HepG2 (cell line): ENCODE measurements around the gene GDPD5. TPM values are rescaled to one million over a fixed set of nuclear protein-coding genes. Genes with fewer than 3 reads are reported as not detected.
A peak's percentile ranks its signal among the peaks of the same experiment; 100 is the strongest.

Experiments
- ATAC-seq: fragments of 200-7000 bp; cut with Tn5 transposase; 3 replicates; pipeline ENCODE4 v1.9.1; 2020; ENCODE audit warnings: mild to moderate bottlenecking, moderate library complexity
- BruUV-seq: library from RNA; stranded (reverse); fragments of 400-500 nt; replicated peaks from 2 replicates; lab custom pipeline; 2021; lab: Mats Ljungman, UMichigan
- CTCF ChIA-PET: fragments of 300-600 bp; formaldehyde crosslinking; extraction: SDS; loops from one replicate; lab custom pipeline; 2021; ENCODE audit warnings: low total read pairs, inconsistent platforms, low intra/inter-chr PET ratio; lab: Yijun Ruan, JAX
- POLR2A ChIA-PET: fragments of 350-600 bp; sonication (Branson Sonifier 250); formaldehyde crosslinking; loops from one replicate; lab custom pipeline; 2020; ENCODE audit warnings: antibody characterized with exemption, inconsistent platforms; lab: Yijun Ruan, JAX
- DNase-seq: peaks from one replicate; pipeline ENCODE4 v3.0.0-alpha.2; 2015; ENCODE audit warnings: low spot score
- FAIRE-seq: peaks from 3 replicates; lab custom pipeline; 2011; peaks lifted over from hg19 to GRCh38; lab: Jason Lieb, UNC
- H2AFZ ChIP-seq: one replicate; pipeline ENCODE4 v1.6.1; 2011; ENCODE audit warnings: low read length, inconsistent platforms
- H3K27ac ChIP-seq: fragments of 300-600 bp; 3 replicates; pipeline ENCODE4 v1.8.0; 2011; ENCODE audit warnings: mixed run types, mild to moderate bottlenecking, mixed read lengths, low read length, inconsistent platforms; ENCODE audit not compliant: insufficient read depth; ENCODE audit errors: extremely low read length
- H3K27me3 ChIP-seq, 2 experiments: fragments of 200-600 bp in 1 of 2; 2 replicates in 1 of 2; 3 replicates in 1 of 2; pipeline versions ENCODE4 v1.6.0 to v1.8.0; 2011; ENCODE audit warnings: low read length in 2 of 2, mild to moderate bottlenecking in 2 of 2, moderate library complexity in 2 of 2, inconsistent platforms in 1 of 2; ENCODE audit not compliant: insufficient read depth in 2 of 2, control insufficient read depth in 1 of 2
- H3K36me3 ChIP-seq, 2 experiments: fragments of 200-600 bp in 1 of 2; replicated peaks in 1 of 2; 2 replicates in 1 of 2; 3 replicates in 1 of 2; pipeline versions ENCODE4 v1.5.1 to v1.8.0; 2011; ENCODE audit warnings: low read length in 2 of 2, inconsistent platforms in 1 of 2; ENCODE audit not compliant: insufficient read depth in 2 of 2, control insufficient read depth in 1 of 2
- H3K4me1 ChIP-seq: 2 replicates; pipeline ENCODE4 v1.5.1; 2012; ENCODE audit warnings: low read length, inconsistent platforms; ENCODE audit not compliant: insufficient read depth
- H3K4me2 ChIP-seq: 2 replicates; pipeline ENCODE4 v1.6.0; 2011; ENCODE audit warnings: low read depth, low read length, inconsistent platforms
- H3K4me3 ChIP-seq, 3 experiments: fragments of 200-600 bp in 1 of 3; sonication (generic), shearing (Covaris generic) in 1 of 3; replicated peaks in 1 of 3; 2 replicates each; pipeline ENCODE4 v1.5.1; 2011 to 2016; ENCODE audit warnings: low read length in 3 of 3, inconsistent platforms in 2 of 3, low read depth in 2 of 3, mild to moderate bottlenecking in 2 of 3, control low read depth in 1 of 3, mixed read lengths in 1 of 3; ENCODE audit not compliant: insufficient read depth in 1 of 3
- H3K79me2 ChIP-seq: one replicate; pipeline ENCODE4 v1.6.1; 2011; ENCODE audit warnings: low read length, inconsistent platforms; ENCODE audit not compliant: insufficient read depth
- H3K9ac ChIP-seq: 2 replicates; pipeline ENCODE4 v1.6.0; 2011; ENCODE audit warnings: mild to moderate bottlenecking, low read depth, low read length, inconsistent platforms; ENCODE audit not compliant: insufficient read depth
- H3K9me3 ChIP-seq: 2 replicates; pipeline ENCODE4 v1.5.1; 2012; ENCODE audit warnings: mild to moderate bottlenecking, low read length
- H4K20me1 ChIP-seq: 2 replicates; pipeline ENCODE4 v1.6.0; 2011; ENCODE audit warnings: inconsistent platforms, mild to moderate bottlenecking, low read length, moderate library complexity; ENCODE audit not compliant: insufficient read depth
- AGO1 ChIP-seq: fragments of 200-400 bp; formaldehyde crosslinking; IDR thresholded peaks from 2 replicates; pipeline ENCODE4 v1.6.1; 2017; ENCODE audit warnings: mild to moderate bottlenecking, low read depth, low read length, moderate library complexity; ENCODE audit not compliant: poor library complexity, severe bottlenecking
- AGO2 ChIP-seq: fragments of 200-400 bp; formaldehyde crosslinking; optimal IDR thresholded peaks from 2 replicates; pipeline ENCODE3; 2017; ENCODE audit warnings: mild to moderate bottlenecking, low read depth, low read length, moderate library complexity
- DNMT3B ChIP-seq: conservative IDR thresholded peaks from 2 replicates; pipeline ENCODE4 v1.6.1; 2016; ENCODE audit warnings: missing biosample characterization, control low read depth
- FOXO1 ChIP-seq: sonication (generic); formaldehyde crosslinking; IDR thresholded peaks from 2 replicates; pipeline ENCODE4 v1.4.0; 2020; ENCODE audit warnings: missing genetic modification reagents
- HHEX ChIP-seq: IDR thresholded peaks from 2 replicates; pipeline ENCODE4 v1.6.1; 2016; ENCODE audit warnings: control low read depth
- HOXA9 ChIP-seq: sonication (generic); formaldehyde crosslinking; IDR thresholded peaks from 2 replicates; pipeline ENCODE4 v1.8.1; 2022; ENCODE audit warnings: missing genetic modification reagents, mild to moderate bottlenecking, moderate library complexity, borderline replicate concordance
- NR2F2 ChIP-seq: IDR thresholded peaks from 2 replicates; pipeline ENCODE4 v1.6.1; 2012; ENCODE audit warnings: low read depth, inconsistent platforms, borderline replicate concordance
- PPARG ChIP-seq: conservative IDR thresholded peaks from 2 replicates; pipeline ENCODE4 v1.6.1; 2016; ENCODE audit warnings: missing biosample characterization, missing genetic modification reagents
- RFX1 ChIP-seq: fragments of 450-650 bp; IDR thresholded peaks from 2 replicates; pipeline ENCODE4 v1.6.1; 2017
- RXRA ChIP-seq: sonication (generic); formaldehyde crosslinking; IDR thresholded peaks from 2 replicates; pipeline ENCODE4 v1.5.1; 2020; ENCODE audit warnings: missing genetic modification reagents
- TOPORS ChIP-seq: sonication (generic); formaldehyde crosslinking; IDR thresholded peaks from 2 replicates; pipeline ENCODE4 v1.8.0; 2023; ENCODE audit warnings: mild to moderate bottlenecking, missing genetic modification reagents
- ZFAT ChIP-seq: sonication (generic); formaldehyde crosslinking; conservative IDR thresholded peaks from 2 replicates; pipeline ENCODE4 v1.8.1; 2023; ENCODE audit warnings: missing genetic modification reagents, inconsistent platforms
- ZNF33B ChIP-seq: sonication (generic); formaldehyde crosslinking; IDR thresholded peaks from 2 replicates; pipeline ENCODE4 v1.5.1; 2020; ENCODE audit warnings: mild to moderate bottlenecking, missing genetic modification reagents
- ZNF34 ChIP-seq: sonication (generic); formaldehyde crosslinking; IDR thresholded peaks from 2 replicates; pipeline ENCODE4 v1.4.0; 2020; ENCODE audit warnings: mild to moderate bottlenecking, missing genetic modification reagents, borderline replicate concordance
- ZNF572 ChIP-seq: sonication (generic); formaldehyde crosslinking; IDR thresholded peaks from 2 replicates; pipeline ENCODE4 v1.5.1; 2020; ENCODE audit warnings: mild to moderate bottlenecking, missing genetic modification reagents
- ZNF615 ChIP-seq: sonication (generic); formaldehyde crosslinking; IDR thresholded peaks from 2 replicates; pipeline ENCODE4 v1.5.0; 2020; ENCODE audit warnings: mild to moderate bottlenecking, missing genetic modification reagents, borderline replicate concordance
- ZNF879 ChIP-seq: sonication (generic); formaldehyde crosslinking; IDR thresholded peaks from 2 replicates; pipeline ENCODE4 v1.8.1; 2023; ENCODE audit warnings: missing genetic modification reagents
- ZNF891 ChIP-seq: sonication (generic); formaldehyde crosslinking; IDR thresholded peaks from 2 replicates; pipeline ENCODE4 v1.5.0; 2020; ENCODE audit warnings: mild to moderate bottlenecking, missing genetic modification reagents
- WGBS: methylation state at CpG from one replicate; pipeline ENCODE4 v1.1.6; 2017; ENCODE audit warnings: low lambda C conversion rate; 5-methylcytosine and 5-hydroxymethylcytosine counted together
- in situ Hi-C: cut with HindIII; loops from 2 replicates; pipeline ENCODE4 v1.10.0; 2017; ENCODE audit warnings: low pct_unique_long_range_greater_than_20kb; ENCODE audit not compliant: extremely low pct_ligation_motif_present
- intact Hi-C: fragments of 100-400 bp; cut with micrococcal nuclease; formaldehyde crosslinking; loops from one replicate; pipeline ENCODE4 v1.10.0; 2022; ENCODE audit not compliant: unreplicated experiment
- polyA plus RNA-seq, 8 experiments: library from polyadenylated mRNA; depleted of rRNA in 3 of 8; stranded (reverse) in 7 of 8; unstranded in 1 of 8; fragments of >200 nt; fragmentation: Illumina TruSeq in 4 of 8; extraction: Trizol in 4 of 8; gene quantifications; 2 replicates each; pipeline versions ENCODE4 v1.2.1 to v1.2.3, GENCODE V29; 2011 to 2016; ENCODE audit warnings: low read depth in 4 of 8, missing spikeins in 1 of 8, mixed read lengths in 1 of 8; ENCODE audit not compliant: insufficient read depth in 1 of 8
- total RNA-seq, 5 experiments: library from RNA; depleted of rRNA; stranded (reverse); fragments of >200 nt; fragmentation: Illumina TruSeq; extraction: Trizol; gene quantifications; 2 replicates each; pipeline ENCODE4 v1.2.3, GENCODE V29; 2016; ENCODE audit warnings: low read depth in 1 of 5
- TF ChIP-seq, protein P1 (sequence below): sonication (generic); formaldehyde crosslinking; IDR thresholded peaks from 2 replicates; pipeline ENCODE4 v1.8.1; 2023; ENCODE audit warnings: mild to moderate bottlenecking, missing genetic modification reagents

GDPD5 gene
- total and polyA plus RNA-seq, 2 of the 13 experiments (the other 11 are each of a cell fraction or from before 2014, with no cell fraction given): 55.0 to 67.5 TPM

DNA sequence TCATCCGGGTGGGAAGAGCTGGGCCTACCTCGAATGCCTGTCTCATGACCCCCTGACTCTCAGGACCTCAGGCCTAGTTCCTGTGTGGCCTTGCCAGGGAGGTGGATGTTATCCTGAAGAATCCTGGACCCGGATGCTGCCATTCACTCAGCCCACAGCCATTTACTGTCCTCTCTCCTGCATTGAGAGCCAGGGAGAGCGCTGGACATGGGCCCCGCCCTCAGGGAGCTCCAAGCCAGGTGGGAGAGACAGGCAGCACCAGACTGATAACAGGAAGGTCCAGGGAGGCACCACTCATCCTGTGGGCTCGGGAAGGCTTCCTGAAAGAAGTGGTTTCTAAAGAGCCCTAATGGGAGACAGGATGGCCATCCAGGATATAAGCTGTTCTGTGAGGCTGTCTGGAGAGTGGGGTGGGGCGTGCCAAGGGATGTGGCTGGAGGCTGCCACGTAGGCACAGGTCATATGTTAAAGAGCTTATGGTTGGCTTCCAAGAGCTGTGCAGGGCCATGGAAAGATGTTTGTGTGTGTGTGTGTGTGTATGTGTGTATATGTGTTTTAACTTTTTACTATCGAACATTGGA lies 44.9 kb upstream of the GDPD5 start:
- Histone ChIP-seq H3K36me3 (peaks cover 19 to 47% of the 10 kb centered on the region in 2 experiments), H3K4me1 (peaks cover 8% of the 10 kb centered on the region), H3K9me3 (no peaks in the 10 kb centered on the region), H3K27ac (no peak overlapping the region), H3K4me2 (no peak overlapping the region), H3K4me3 (no peak overlapping the region), H2AFZ (no peak overlapping the region), H4K20me1 (no peaks in the 10 kb centered on the region), H3K79me2 (peaks cover 9% of the 10 kb centered on the region), H3K27me3 (no peaks in the 10 kb centered on the region), H3K9ac (no peak overlapping the region)
- intact Hi-C loops (no loop called here), in situ Hi-C loops (no loop called here)
- WGBS: 94% methylated on average over 8 of the region's 9 CpGs
- ATAC-seq (no peak), FAIRE-seq (no peak), DNase-seq (no peak)
- ChIA-PET POLR2A (interaction anchor here (1.4 to 1.8 kb wide), 2 partner anchors 9 to 14 kb away, joined by 4 read pairs; partner anchors contain the start of gene SERPINH1), CTCF (no interaction called here)
- BruUV-seq: no TSS peak
- TF ChIP-seq FOXO1 (CRISPR knock-in tag): no peak
- no peak for TF ChIP-seq PPARG (CRISPR knock-in tag)
- TF ChIP-seq AGO1: peak; percentile 94
- TF ChIP-seq ZNF879 (CRISPR knock-in tag): no peak
- TF ChIP-seq DNMT3B (CRISPR knock-in tag): no peak
- no peak for TF ChIP-seq ZNF891 (CRISPR knock-in tag)
- no peak for TF ChIP-seq ZNF33B (CRISPR knock-in tag)
- TF ChIP-seq ZNF34 (CRISPR knock-in tag): no peak

DNA sequence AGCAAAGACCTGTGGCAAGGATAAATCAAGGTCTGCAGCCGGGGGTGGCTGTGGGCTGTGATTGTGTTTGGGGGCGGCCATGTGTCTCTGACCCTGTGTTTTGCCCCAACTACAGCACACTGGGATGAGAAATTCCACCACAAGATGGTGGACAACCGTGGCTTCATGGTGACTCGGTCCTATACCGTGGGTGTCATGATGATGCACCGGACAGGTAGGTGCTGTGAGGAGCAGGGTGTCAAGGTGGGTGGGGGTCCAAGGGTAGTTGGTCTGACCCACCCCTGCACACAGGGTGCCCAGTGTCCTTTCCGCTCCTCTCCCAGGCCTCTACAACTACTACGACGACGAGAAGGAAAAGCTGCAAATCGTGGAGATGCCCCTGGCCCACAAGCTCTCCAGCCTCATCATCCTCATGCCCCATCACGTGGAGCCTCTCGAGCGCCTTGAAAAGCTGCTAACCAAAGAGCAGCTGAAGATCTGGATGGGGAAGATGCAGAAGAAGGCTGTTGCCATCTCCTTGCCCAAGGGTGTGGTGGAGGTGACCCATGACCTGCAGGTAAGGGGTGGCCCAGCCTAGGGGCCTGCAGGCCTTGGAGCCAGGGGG lies 43.0 kb upstream of the GDPD5 start:
- Histone ChIP-seq H2AFZ (no peak overlapping the region), H3K9me3 (no peaks in the 10 kb centered on the region), H3K4me1 (peaks cover 27% of the 10 kb centered on the region), H4K20me1 (no peaks in the 10 kb centered on the region), H3K27me3 (no peaks in the 10 kb centered on the region), H3K27ac (no peak overlapping the region), H3K79me2 (peaks cover 19% of the 10 kb centered on the region), H3K4me2 (no peak overlapping the region), H3K36me3 (peaks cover 19 to 47% of the 10 kb centered on the region in 2 experiments), H3K9ac (no peak overlapping the region), H3K4me3 (no peak overlapping the region)
- no peak for TF ChIP-seq ZFAT
- no peak for TF ChIP-seq ZNF572 (CRISPR knock-in tag)
- TF ChIP-seq, protein P1, sequence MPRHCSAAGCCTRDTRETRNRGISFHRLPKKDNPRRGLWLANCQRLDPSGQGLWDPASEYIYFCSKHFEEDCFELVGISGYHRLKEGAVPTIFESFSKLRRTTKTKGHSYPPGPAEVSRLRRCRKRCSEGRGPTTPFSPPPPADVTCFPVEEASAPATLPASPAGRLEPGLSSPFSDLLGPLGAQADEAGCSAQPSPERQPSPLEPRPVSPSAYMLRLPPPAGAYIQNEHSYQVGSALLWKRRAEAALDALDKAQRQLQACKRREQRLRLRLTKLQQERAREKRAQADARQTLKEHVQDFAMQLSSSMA: no peak
- TF ChIP-seq TOPORS (CRISPR knock-in tag): no peak
- no peak for TF ChIP-seq HOXA9
- peak; percentile 18 for TF ChIP-seq AGO2
- no peak for TF ChIP-seq RXRA (CRISPR knock-in tag)
- TF ChIP-seq NR2F2: no peak
- TF ChIP-seq RFX1: no peak
- no peak for TF ChIP-seq ZNF615
- no peak for TF ChIP-seq HHEX
- peak; percentile 96 for TF ChIP-seq AGO1
- WGBS: 95% methylated on average over 11 of the region's 14 CpGs
- FAIRE-seq: no peak
- no TSS peak for BruUV-seq
- no peak for ATAC-seq
- CTCF ChIA-PET: no interaction called here
- intact Hi-C loops (no loop called here), in situ Hi-C loops (no loop called here)
- no peak for DNase-seq
- POLR2A ChIA-PET: no interaction called here
